Hepatocyte (in vitro differentiated cells): ENCODE data around the gene EEF2KMT. TPM values are rescaled to one million over a fixed set of nuclear protein-coding genes. Genes with fewer than 3 reads are reported as not detected.
A peak's percentile ranks its signal among the peaks of the same experiment; 100 is the strongest.
"Not testable (repeated sequence)": the region's sequence is repeated elsewhere in the genome, so short reads cannot be mapped to it uniquely, and the experiment has no call there.

Experiments
- DNase-seq: peaks from one replicate; pipeline ENCODE4 v3.0.0-alpha.2; 2016; ENCODE audit warnings: low spot score
- H2AFZ ChIP-seq: fragments of 200-600 bp; sonication (generic); 2 replicates; pipeline ENCODE4 v1.6.0; 2016; ENCODE audit warnings: antibody characterized with exemption, mild to moderate bottlenecking
- H3K27ac ChIP-seq: fragments of 200-600 bp; sonication (generic); 2 replicates; pipeline ENCODE4 v1.5.1; 2016; ENCODE audit warnings: mild to moderate bottlenecking
- H3K27me3 ChIP-seq: fragments of 200-600 bp; sonication (generic); 2 replicates; pipeline ENCODE4 v1.6.1; 2016
- H3K36me3 ChIP-seq: fragments of 200-600 bp; sonication (generic); replicated peaks from 2 replicates; pipeline ENCODE4 v1.5.1; 2016; ENCODE audit warnings: low read depth; ENCODE audit not compliant: insufficient read depth
- H3K4me1 ChIP-seq: fragments of 200-600 bp; sonication (generic); 2 replicates; pipeline ENCODE4 v1.5.1; 2016; ENCODE audit warnings: mild to moderate bottlenecking, moderate library complexity; ENCODE audit not compliant: insufficient read depth
- H3K4me2 ChIP-seq: fragments of 200-600 bp; sonication (generic); 2 replicates; pipeline ENCODE4 v1.6.0; 2016
- H3K4me3 ChIP-seq: fragments of 200-600 bp; sonication (generic); 2 replicates; pipeline ENCODE4 v1.5.1; 2016; ENCODE audit warnings: mild to moderate bottlenecking
- H3K79me2 ChIP-seq: fragments of 200-600 bp; sonication (generic); 2 replicates; pipeline ENCODE4 v1.6.0; 2017; ENCODE audit warnings: mild to moderate bottlenecking
- H3K9me2 ChIP-seq: fragments of 200-600 bp; sonication (generic); replicated peaks from 2 replicates; pipeline ENCODE4 v1.6.0; 2017; ENCODE audit warnings: mild to moderate bottlenecking; ENCODE audit not compliant: insufficient read depth
- H3K9me3 ChIP-seq: fragments of 200-600 bp; sonication (generic); 2 replicates; pipeline ENCODE4 v1.5.1; 2016; ENCODE audit warnings: low read depth, mild to moderate bottlenecking
- H4K20me1 ChIP-seq: fragments of 200-600 bp; sonication (generic); 2 replicates; pipeline ENCODE4 v1.6.0; 2016; ENCODE audit warnings: mild to moderate bottlenecking; ENCODE audit not compliant: insufficient read depth, poor library complexity, severe bottlenecking
- WGBS: methylation state at CpG from one replicate; pipeline ENCODE4 v1.1.6; 2016; ENCODE audit warnings: low lambda C conversion rate; ENCODE audit errors: missing lambda C conversion rate; 5-methylcytosine and 5-hydroxymethylcytosine counted together
- polyA plus RNA-seq: library from polyadenylated mRNA; unstranded; fragments of >200 nt; fragmentation: Nextera tagmentation; extraction: Ambion mirVana; gene quantifications from 2 replicates; pipeline ENCODE4 v1.2.1, GENCODE V29; 2016
- total RNA-seq: library from RNA; depleted of rRNA; stranded (reverse); fragments of >200 nt; gene quantifications from 2 replicates; pipeline ENCODE4 v1.2.3, GENCODE V29; 2014
- TF ChIP-seq, protein P1 (sequence below): fragments of 200-600 bp; sonication (generic); IDR thresholded peaks from 2 replicates; pipeline ENCODE4 v1.5.1; 2016; ENCODE audit warnings: antibody characterized with exemption, mild to moderate bottlenecking; ENCODE audit not compliant: poor library complexity

The EEF2KMT gene
- total and polyA plus RNA-seq, 2 experiments from 2014 or later = 5.8 to 16.7 TPM

DNA sequence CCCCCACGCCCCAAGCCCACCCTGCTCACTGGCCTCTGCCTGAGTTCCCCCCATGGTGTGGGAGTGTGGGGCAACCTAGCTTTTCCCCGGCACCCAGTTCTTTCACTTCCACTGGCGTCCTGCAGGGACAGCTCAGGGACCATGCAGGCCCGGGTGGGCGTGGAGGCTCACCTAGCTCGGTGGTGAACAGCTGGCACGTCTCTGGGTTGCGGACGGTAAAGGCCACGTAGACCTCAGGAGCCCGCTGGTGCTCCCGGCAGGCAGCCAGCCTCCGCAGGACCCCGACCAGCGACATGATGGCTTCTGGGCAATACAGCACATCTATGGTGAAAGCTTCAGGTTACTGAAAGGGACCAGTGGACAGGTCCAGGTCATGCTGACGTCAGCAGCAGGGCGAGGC lies 8.7 kb downstream of the EEF2KMT start:
- H3K36me3 ChIP-seq, H3K9me3 ChIP-seq, H3K79me2 ChIP-seq, H3K27ac ChIP-seq, H3K4me3 ChIP-seq, H2AFZ ChIP-seq, DNase-seq, H4K20me1 ChIP-seq, H3K4me2 ChIP-seq, H3K27me3 ChIP-seq, H3K4me1 ChIP-seq, H3K9me2 ChIP-seq: not testable (repeated sequence)
- 95% methylated on average over 15 of the region's 17 CpGs for WGBS

DNA sequence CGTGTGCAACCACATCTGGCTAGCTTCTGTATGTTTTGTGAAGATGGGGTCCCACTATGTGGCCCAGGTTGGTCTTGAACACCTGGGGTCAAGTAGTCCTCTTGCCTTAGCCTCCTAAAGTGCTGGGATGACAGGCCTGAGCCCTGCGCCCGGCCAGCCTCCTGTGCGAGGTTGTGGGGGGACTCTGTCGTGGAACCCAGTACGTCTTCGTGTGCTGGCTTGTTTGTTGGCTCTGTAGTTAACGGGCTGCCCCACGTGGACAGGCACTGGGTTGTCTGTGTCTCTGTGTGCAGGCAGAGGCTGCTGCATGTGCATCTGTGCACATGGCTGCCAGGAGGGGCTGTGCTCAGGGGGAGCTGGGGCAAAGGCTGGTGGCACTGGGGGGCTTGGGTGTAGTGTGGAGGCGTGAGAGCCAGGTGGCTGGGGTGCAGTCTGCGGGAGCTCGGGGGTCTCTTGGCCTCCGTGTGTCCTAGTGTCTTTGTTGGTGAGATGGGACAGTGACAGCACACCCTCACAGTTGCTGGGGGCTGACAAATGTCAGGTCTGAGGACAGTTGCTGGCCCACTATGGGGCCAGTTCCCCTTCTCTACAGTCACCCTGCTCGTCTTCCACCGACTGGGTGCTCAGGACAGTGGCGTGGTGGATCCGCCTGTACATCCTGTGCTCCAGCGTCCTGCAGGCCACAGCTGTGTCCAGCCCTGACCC lies 9.4 kb downstream of the EEF2KMT start:
- not testable (repeated sequence) for H3K79me2 ChIP-seq, H3K9me3 ChIP-seq, H2AFZ ChIP-seq, H3K4me2 ChIP-seq, H3K4me1 ChIP-seq, H3K9me2 ChIP-seq, H3K27ac ChIP-seq, H3K4me3 ChIP-seq, DNase-seq, H3K36me3 ChIP-seq, H3K27me3 ChIP-seq, H4K20me1 ChIP-seq
- 94% methylated on average over 17 of the region's 18 CpGs for WGBS

DNA sequence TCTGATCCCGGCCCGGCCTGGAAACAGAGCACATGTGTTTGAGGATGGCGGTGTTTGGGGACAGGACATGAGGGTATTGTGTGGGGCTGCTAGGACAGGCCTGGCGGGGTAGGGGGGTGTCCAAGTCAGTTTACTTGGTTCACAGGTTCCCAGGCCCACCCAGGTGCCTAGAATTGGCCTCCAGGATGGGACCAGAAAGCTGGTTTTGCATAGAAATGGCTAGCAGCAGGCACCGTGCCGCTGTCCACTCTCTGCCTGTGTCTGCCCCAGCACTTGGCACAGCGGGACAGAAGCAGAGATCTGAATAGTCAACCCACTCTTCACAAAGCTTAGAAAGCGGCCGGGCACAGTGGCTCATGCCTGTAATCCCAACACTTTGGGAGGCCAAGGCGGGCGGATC lies 11.9 kb downstream of the EEF2KMT start:
- H3K4me3 ChIP-seq, DNase-seq, H3K4me2 ChIP-seq, H2AFZ ChIP-seq, H3K9me2 ChIP-seq, H4K20me1 ChIP-seq, H3K79me2 ChIP-seq, H3K4me1 ChIP-seq, H3K27ac ChIP-seq, H3K9me3 ChIP-seq, H3K36me3 ChIP-seq, H3K27me3 ChIP-seq: not testable (repeated sequence)
- WGBS = 93% methylated on average over 10 of the region's 11 CpGs

DNA sequence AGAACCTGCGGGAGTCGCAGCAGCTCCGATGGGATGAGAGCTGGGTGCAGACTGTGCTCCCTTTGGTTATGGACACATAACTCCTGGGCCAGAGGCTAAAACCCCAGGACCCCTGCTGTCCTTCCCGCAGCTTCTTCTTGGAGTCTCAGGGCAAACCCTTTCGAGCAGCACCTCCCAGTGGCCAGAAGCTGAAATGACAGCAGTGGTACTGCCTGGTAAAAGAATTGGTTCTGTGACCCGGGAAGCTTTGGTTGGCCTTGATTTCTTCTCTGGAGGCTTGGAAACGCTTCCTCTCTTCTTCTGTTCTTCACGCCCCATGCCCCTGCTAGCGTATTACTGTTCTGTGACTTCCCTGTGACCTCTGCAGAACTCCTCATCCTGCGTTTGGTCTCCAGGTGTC lies 12.8 kb downstream of the EEF2KMT start:
- H3K79me2 ChIP-seq, H3K9me2 ChIP-seq, H4K20me1 ChIP-seq, H3K27ac ChIP-seq, H3K9me3 ChIP-seq, H3K4me3 ChIP-seq, H2AFZ ChIP-seq, H3K4me1 ChIP-seq, H3K36me3 ChIP-seq, H3K4me2 ChIP-seq, H3K27me3 ChIP-seq: not testable (repeated sequence)
- TF ChIP-seq, protein P1, sequence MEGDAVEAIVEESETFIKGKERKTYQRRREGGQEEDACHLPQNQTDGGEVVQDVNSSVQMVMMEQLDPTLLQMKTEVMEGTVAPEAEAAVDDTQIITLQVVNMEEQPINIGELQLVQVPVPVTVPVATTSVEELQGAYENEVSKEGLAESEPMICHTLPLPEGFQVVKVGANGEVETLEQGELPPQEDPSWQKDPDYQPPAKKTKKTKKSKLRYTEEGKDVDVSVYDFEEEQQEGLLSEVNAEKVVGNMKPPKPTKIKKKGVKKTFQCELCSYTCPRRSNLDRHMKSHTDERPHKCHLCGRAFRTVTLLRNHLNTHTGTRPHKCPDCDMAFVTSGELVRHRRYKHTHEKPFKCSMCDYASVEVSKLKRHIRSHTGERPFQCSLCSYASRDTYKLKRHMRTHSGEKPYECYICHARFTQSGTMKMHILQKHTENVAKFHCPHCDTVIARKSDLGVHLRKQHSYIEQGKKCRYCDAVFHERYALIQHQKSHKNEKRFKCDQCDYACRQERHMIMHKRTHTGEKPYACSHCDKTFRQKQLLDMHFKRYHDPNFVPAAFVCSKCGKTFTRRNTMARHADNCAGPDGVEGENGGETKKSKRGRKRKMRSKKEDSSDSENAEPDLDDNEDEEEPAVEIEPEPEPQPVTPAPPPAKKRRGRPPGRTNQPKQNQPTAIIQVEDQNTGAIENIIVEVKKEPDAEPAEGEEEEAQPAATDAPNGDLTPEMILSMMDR = peak; percentile 61
- peak; percentile 62 for DNase-seq
- 69% methylated on average over 10 of the region's 10 CpGs for WGBS

DNA sequence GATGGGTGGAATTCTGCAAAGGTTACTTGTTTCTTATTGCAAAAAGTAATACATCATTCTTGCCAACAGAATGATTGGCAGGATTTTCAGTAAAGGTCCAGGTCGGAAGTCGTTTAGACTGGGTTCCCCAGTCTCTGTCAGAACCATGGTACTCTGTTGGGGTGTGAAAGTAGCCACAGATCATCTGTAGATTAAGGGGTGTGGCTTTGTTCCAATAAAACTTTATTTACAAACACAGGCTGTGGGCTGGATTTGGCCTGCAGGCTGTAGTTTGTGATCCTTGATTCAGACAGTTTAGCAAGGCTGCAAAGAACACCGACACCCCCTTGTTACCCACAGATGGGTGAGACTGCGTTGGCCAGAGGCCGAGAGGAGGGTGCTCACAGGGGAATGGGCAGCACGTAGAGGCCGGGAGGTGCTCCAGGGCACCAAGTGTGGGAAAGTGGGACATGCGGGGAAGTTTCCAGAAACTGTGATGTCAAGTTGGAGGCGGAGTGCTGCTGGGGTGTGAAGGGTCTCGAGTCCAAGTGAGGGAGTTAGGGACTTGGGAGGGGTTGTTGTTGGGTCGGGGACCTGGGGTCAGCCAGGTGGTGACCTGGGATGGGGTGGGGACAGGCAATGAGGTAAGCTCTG lies 13.4 kb downstream of the EEF2KMT start:
- H4K20me1 ChIP-seq = not testable (repeated sequence)

DNA sequence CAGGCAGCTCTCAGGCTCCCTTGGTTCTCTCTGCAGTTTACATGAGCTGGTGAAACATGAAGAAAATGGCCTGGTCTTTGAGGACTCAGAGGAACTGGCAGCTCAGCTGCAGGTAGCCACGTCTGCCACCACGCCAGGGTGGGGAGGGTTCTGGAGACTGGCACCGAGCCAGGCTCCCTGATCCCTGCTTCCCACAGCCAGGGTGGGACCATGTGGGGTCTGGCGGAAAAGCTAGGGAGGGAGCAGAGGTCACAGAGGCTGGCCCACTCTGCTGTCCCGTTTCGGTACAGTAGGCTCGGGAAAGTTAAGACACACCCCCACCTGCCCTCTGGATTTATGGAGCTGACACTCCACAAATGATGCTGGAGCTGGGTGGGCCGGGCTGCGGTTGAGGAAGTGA lies 13.9 kb downstream of the EEF2KMT start:
- not testable (repeated sequence) for H3K27me3 ChIP-seq, H4K20me1 ChIP-seq, H3K4me2 ChIP-seq, H3K9me2 ChIP-seq, H3K9me3 ChIP-seq, DNase-seq, H3K36me3 ChIP-seq, H3K27ac ChIP-seq, H3K4me1 ChIP-seq, H3K79me2 ChIP-seq, H3K4me3 ChIP-seq, H2AFZ ChIP-seq
- 91% methylated on average over 9 of the region's 9 CpGs for WGBS

More for the DNA sequence above, 13.4 kb downstream of the EEF2KMT start:
- not testable (repeated sequence) for H3K9me2 ChIP-seq, H3K4me1 ChIP-seq, H3K27me3 ChIP-seq, H3K4me3 ChIP-seq, H3K36me3 ChIP-seq, H3K9me3 ChIP-seq, H2AFZ ChIP-seq, DNase-seq, H3K4me2 ChIP-seq, H3K79me2 ChIP-seq, H3K27ac ChIP-seq
- 82% methylated on average over 11 of the region's 11 CpGs for whole genome bisulfite sequencing

DNA sequence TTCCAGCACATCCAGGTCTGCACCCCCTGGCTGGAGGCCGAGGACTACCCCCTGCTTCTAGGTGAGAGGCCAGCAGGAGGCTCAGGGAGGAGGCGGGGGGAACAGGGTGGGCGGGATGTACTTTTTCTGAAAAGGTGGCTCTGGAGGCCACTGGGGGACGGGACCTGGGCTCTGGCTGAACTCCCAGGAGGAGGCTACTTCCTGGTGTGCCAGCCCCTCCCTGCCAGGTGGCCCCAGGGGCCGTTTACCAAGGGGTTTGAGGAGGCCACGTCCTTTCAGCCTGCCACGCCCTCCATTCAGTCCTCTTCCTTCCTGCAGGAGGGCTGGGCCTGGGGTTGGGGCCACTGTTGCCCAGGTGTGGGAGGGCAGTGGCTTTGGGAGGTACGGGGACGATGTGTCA lies 16.6 kb downstream of the EEF2KMT start:
- not testable (repeated sequence) for H3K9me3 ChIP-seq, DNase-seq, H3K4me1 ChIP-seq, H3K36me3 ChIP-seq, H3K9me2 ChIP-seq, H3K27me3 ChIP-seq, H3K79me2 ChIP-seq, H2AFZ ChIP-seq, H3K4me2 ChIP-seq, H3K27ac ChIP-seq, H3K4me3 ChIP-seq, H4K20me1 ChIP-seq
- WGBS = 90% methylated on average over 6 of the region's 9 CpGs

DNA sequence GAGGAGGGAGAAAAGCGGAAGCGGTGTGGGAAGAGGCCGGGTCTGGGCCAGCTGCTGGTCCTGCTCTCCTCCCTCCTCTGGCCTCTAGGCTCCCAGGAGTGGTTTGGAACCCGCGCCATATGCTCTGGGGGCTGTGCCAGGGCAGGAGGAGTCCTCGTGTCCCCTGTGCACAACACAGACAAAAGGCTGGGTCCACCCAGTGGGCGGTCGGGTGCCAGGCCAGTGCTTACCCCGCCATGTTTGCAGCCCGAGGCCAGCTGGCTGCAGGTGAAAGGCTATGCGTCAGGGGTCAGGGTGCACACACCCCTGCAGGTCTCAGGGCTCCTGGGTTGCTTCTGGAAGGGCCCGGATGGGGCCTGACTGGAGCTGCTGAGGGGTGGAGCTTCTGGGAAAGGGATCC lies 17.1 kb downstream of the EEF2KMT start:
- not testable (repeated sequence) for DNase-seq, H3K79me2 ChIP-seq, H4K20me1 ChIP-seq, H3K4me1 ChIP-seq, H3K36me3 ChIP-seq, H3K27ac ChIP-seq, H3K4me3 ChIP-seq, H3K27me3 ChIP-seq, H2AFZ ChIP-seq, H3K9me2 ChIP-seq, H3K4me2 ChIP-seq, H3K9me3 ChIP-seq
- 94% methylated on average over 12 of the region's 12 CpGs for WGBS
